Subcutaneous abdominal adipose tissue (tissue), 5 donors: ENCODE data around the gene SULT1C2.

Source experiments
- H3K27ac ChIP-seq: one replicate; pipeline ENCODE4 v1.7.0; 2013; ENCODE audit warnings: low read depth, mild to moderate bottlenecking, inconsistent platforms, low read length, moderate library complexity
- H3K27me3 ChIP-seq, 5 donors: one replicate each; pipeline ENCODE4 v1.7.0; 2013; ENCODE audit warnings: low read length in 5 of 5, inconsistent platforms in 1 of 5; ENCODE audit not compliant: control insufficient read depth in 5 of 5, insufficient read depth in 4 of 5
- H3K36me3 ChIP-seq, 5 donors: one replicate each; pipeline ENCODE4 v1.7.0; 2013; ENCODE audit warnings: low read length in 5 of 5; ENCODE audit not compliant: control insufficient read depth in 5 of 5, insufficient read depth in 5 of 5
- H3K4me1 ChIP-seq, 5 donors: one replicate each; pipeline ENCODE4 v1.7.0; 2013; ENCODE audit warnings: low read length in 5 of 5, mild to moderate bottlenecking in 3 of 5, moderate library complexity in 1 of 5; ENCODE audit not compliant: control insufficient read depth in 5 of 5, insufficient read depth in 5 of 5
- H3K4me3 ChIP-seq, 5 donors: one replicate each; pipeline ENCODE4 v1.7.0; 2013; ENCODE audit warnings: low read length in 5 of 5, low read depth in 1 of 5
- H3K9ac ChIP-seq, 5 donors: one replicate each; pipeline ENCODE4 v1.7.0; 2013; ENCODE audit warnings: low read length in 5 of 5, mild to moderate bottlenecking in 4 of 5, moderate library complexity in 3 of 5
- H3K9me3 ChIP-seq, 5 donors: one replicate each; pipeline ENCODE4 v1.7.0; 2013; ENCODE audit warnings: low read length in 5 of 5; ENCODE audit not compliant: control insufficient read depth in 5 of 5
- donor health status: healthy.
- donor health status: healthy.
- donor health status: healthy.
- donor health status: healthy.
- donor health status: healthy.

Gene SULT1C2

DNA sequence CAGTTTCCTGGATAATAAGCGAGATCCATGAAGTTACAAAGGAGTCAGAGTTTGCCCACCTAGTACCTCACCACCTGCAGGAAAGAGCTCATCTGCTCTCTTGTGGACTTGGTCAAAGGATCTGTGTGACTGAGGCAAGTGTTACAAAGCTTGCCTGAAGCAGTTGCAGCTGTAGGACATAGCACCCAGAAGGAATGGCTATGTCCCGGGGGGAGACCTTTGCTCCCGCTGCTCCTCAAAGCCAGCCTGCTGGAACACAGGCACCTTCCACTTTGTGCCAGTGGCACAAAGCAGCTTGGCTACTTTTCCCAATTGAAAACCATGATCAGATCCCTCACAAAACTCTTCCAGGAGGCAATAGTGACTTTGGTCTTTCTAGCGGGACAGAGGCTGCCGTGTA is 3.1 kb upstream of the SULT1C2 start:
- H3K4me1 ChIP-seq, result no peaks in the 10 kb centered on the region
- H3K36me3 ChIP-seq, result no peaks in the 10 kb centered on the region
- H3K9ac ChIP-seq, result no peak overlapping the region
- H3K9me3 ChIP-seq, result no peaks in the 10 kb centered on the region
- no peak overlapping the region for H3K27ac ChIP-seq
- H3K27me3 ChIP-seq, result no peaks in the 10 kb centered on the region
- no peak overlapping the region for H3K4me3 ChIP-seq

DNA sequence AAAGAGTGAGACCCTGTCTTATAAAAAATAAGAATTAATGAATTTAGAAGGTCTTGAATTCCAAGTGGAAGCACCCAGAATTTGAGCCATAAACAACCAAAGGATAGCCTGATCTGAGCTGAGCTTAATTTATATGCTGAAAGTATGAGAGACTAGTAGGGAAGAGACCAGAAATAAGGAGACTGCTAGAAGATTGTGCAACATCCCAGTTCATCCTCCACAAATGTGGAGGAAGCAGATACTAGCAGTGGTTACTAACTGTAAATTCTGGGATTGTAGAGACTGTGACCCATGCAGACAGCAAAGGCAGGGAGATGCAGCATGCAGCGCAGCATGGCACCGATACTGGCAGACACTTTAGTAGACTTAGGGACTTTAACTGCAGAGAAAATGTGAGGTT is 1.5 kb upstream of the SULT1C2 start:
- no peak overlapping the region for H3K27ac ChIP-seq
- H3K9ac ChIP-seq, result no peak overlapping the region
- no peaks in the 10 kb centered on the region for H3K9me3 ChIP-seq
- no peak overlapping the region for H3K4me3 ChIP-seq
- H3K27me3 ChIP-seq, result no peaks in the 10 kb centered on the region
- no peaks in the 10 kb centered on the region for H3K4me1 ChIP-seq
- no peaks in the 10 kb centered on the region for H3K36me3 ChIP-seq

DNA sequence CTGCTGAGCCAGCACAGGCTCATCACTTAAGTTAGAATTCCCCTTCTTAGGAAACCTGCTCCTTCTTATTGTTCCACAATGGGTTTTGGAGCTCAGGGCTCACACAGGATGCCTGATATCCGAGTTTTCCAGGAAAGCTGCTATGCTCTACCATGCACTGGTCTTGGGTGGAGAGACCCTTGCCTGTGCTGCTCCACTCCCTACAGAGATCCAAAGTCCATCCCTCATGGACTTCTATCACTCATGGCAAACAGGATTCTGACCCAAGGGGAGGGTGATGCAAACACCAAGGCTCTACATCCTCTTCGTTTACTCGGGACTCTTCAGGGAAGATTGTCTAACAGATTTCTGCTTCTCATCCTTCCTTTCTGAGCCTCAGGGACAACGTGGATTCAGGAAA is 5.2 kb downstream of the SULT1C2 start:
- no peak overlapping the region for H3K4me3 ChIP-seq
- no peaks in the 10 kb centered on the region for H3K9me3 ChIP-seq
- H3K36me3 ChIP-seq, result no peaks in the 10 kb centered on the region
- peaks cover 0 to 6% (median 0%) of the 10 kb centered on the region in 5 donors for H3K4me1 ChIP-seq
- no peak overlapping the region for H3K27ac ChIP-seq
- H3K9ac ChIP-seq, result no peak overlapping the region
- H3K27me3 ChIP-seq, result no peaks in the 10 kb centered on the region

DNA sequence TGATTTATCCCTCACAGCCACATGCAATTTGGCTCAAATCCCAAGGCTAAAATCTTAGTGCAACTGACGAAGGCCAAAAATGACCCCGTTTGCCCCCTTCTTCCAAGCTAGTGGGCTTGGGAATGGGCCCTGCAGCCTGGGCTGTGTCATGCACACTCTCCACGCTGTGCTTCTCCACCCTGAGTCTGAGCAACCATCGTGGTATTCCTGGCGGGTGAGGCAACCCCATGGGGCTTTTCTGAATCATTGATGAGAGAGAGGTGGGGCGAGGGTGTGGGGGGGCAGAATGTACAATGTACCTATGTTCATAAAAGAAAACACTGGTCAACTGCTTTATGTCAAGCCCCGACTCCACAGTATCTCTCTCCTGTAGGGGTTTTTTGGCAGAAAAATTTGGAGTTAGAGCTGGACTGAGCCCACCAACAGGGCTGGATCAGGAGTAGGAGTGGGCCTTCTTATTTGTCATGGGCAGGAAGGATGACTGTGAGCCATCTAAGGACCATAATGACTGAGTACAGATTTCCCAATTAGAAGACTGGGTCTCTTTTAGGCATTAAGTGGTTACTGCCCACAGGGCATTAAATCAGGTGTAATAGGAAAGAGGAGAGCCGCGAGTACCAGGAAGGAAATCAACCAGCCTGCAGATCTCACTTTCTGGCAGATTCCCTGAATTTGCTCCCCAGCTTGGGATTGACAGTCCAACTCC is 8.9 kb downstream of the SULT1C2 start:
- Histone ChIP-seq H3K9ac (no peak overlapping the region), H3K27me3 (no peaks in the 10 kb centered on the region), H3K36me3 (no peaks in the 10 kb centered on the region), H3K4me1 (peaks cover 0 to 6% (median 0%) of the 10 kb centered on the region in 5 donors), H3K27ac (no peak overlapping the region), H3K9me3 (no peaks in the 10 kb centered on the region), H3K4me3 (no peak overlapping the region)

DNA sequence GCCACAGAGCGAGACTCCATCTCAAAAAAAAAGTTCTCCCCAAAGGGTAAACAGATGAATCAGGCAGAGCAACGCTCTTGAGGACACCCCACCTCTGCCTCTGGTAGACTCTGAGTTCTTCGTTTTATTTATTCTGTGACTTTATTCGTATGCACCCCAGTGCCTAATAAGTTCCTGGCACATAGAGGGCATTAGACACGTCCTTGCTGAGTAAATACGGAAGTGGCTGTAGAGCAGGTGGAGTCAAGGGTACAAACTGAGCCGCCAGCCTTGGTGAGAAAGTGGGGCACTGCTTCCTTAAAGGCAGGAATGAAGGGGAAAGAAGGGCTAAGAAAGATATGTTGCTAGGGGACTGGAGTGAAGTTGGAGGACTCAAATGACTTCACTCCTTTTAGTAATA is 12.9 kb downstream of the SULT1C2 start:
- H3K36me3 ChIP-seq, result no peaks in the 10 kb centered on the region
- H3K27me3 ChIP-seq, result no peaks in the 10 kb centered on the region
- no peak overlapping the region for H3K27ac ChIP-seq
- H3K4me1 ChIP-seq, result peaks cover 0 to 10% (median 5%) of the 10 kb centered on the region in 5 donors
- no peaks in the 10 kb centered on the region for H3K9me3 ChIP-seq
- no peak overlapping the region for H3K9ac ChIP-seq
- H3K4me3 ChIP-seq, result no peak overlapping the region

DNA sequence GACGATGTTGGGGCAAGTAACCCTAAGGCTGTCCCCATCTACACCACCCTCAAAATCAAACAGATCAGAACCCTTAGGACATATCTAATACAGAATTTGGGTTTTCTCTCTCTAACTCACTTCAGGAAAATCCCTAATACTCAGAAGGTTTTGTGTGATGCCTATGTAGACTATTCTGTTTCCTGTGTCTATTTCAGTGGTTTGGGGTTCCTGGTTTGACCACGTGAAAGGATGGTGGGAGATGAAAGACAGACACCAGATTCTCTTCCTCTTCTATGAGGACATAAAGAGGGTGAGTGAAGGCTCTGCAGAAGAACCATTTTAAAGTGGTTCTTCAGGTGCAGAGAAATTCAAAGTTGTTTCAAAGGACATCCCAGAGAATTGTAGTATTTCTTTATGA is 16.3 kb downstream of the SULT1C2 start:
- H3K4me3 ChIP-seq, result no peak overlapping the region
- H3K36me3 ChIP-seq, result no peaks in the 10 kb centered on the region
- peaks cover 0 to 14% (median 0%) of the 10 kb centered on the region in 5 donors for H3K4me1 ChIP-seq
- H3K27me3 ChIP-seq, result no peaks in the 10 kb centered on the region
- H3K9me3 ChIP-seq, result no peaks in the 10 kb centered on the region
- H3K9ac ChIP-seq, result no peak overlapping the region
- no peak overlapping the region for H3K27ac ChIP-seq

DNA sequence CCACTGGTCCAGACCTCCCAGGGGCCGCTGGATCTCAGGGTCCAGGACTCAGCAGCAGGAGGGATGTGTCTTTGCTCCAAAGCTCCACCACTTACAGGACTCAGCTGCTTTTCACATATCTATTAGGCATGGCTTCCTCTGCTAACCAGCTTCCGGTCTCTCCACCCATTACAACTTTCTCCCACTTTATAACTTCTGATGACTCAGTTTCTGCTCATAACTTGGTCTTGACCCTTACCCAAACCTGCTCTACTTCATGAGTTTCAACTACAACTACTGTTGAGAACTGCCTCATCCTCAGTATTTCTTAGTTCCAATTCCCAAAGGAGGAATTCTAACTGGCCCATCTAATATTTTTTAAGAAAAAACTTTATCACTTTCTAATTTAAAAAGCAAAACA is 17.2 kb downstream of the SULT1C2 start:
- no peaks in the 10 kb centered on the region for H3K27me3 ChIP-seq
- no peak overlapping the region for H3K27ac ChIP-seq
- H3K9me3 ChIP-seq, result no peaks in the 10 kb centered on the region
- H3K36me3 ChIP-seq, result no peaks in the 10 kb centered on the region
- H3K4me1 ChIP-seq, result peaks cover 0 to 14% (median 0%) of the 10 kb centered on the region in 5 donors
- H3K9ac ChIP-seq, result no peak overlapping the region
- H3K4me3 ChIP-seq, result no peak overlapping the region

DNA sequence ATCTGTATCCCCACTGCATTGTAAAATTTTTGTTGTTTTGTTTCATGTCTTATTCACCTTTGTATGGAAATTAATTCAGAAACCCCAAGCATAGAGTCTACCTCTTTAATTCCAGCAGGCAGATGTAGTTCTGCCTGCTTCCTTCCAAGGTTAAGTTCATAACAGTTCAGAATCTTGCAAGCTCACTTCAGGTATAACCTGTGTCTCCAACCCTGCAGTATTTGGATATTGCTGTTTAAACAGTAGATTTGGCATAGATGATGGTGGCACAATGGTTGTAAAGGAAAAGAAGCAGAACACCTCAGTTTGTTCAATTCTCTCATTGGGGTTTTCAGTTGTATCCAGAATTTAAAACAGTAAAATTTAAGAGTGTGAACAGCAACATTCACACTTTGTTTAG is 21.2 kb downstream of the SULT1C2 start:
- no peak overlapping the region for H3K27ac ChIP-seq
- peaks cover 0 to 4% (median 0%) of the 10 kb centered on the region in 5 donors for H3K4me1 ChIP-seq
- H3K27me3 ChIP-seq, result no peaks in the 10 kb centered on the region
- H3K36me3 ChIP-seq, result no peaks in the 10 kb centered on the region
- H3K9me3 ChIP-seq, result no peaks in the 10 kb centered on the region
- no peak overlapping the region for H3K9ac ChIP-seq
- no peak overlapping the region for H3K4me3 ChIP-seq

DNA sequence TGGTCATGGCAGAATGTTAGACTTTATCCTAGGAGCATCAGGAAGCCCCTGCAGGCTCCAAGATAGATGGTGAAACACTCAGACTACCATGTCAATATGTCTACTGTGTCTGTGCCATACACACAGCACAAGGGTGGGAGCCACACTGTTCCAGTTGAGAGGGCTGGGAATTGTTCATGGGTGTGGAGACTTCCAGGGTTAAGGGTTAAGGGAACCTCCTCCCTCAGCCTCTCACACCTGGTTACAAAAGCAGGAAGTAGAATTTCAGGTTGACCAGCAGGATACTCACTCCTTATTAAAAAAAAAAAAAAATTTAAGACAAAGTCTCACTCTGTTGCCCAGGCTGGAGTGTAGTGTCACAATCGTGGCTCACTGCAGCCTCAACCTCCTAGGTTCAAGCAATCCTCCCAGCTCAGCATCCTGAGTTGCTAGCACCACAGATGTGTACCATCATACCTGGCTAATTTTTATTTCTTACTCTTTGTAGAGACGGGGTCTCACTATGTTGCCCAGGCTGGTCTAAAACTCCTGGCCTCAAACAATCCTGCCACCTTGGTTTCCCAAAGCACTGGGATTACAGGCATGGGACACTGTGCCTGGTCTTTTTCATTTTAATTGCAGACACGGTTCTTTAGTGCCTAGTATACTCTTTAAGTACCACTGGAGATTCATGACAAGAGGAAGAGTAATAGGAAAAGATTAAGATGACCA is 26.0 kb downstream of the SULT1C2 start:
- Histone ChIP-seq H3K4me3 (no peak overlapping the region), H3K27me3 (no peaks in the 10 kb centered on the region), H3K4me1 (peaks cover 3 to 8% (median 6%) of the 10 kb centered on the region in 5 donors), H3K9ac (no peak overlapping the region), H3K27ac (no peak overlapping the region), H3K36me3 (no peaks in the 10 kb centered on the region), H3K9me3 (no peaks in the 10 kb centered on the region)

DNA sequence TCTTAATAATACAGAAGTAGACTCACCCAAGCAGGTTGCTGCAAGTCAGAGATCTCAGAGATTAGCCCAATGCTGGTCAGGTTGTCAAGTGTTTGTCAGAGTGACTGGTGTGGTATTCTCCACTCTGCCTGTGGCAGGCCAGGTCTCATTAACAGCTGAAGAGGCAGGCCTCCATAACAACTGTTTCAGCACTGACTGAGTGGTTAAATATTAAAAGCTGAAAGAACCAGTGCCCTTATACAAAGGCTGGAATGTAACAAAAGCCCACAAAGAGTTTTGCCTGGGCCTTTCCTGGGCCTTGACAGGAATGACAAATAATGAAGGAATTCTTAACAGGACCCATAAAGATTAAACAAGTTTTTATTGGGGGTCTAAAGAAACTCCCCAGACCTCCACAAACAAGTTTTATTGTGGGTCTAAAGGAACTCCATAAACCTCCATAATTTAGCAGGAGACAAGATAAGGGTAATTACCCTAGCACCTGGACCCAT is 26.8 kb downstream of the SULT1C2 start:
- H3K27ac ChIP-seq, result no peak overlapping the region

More for the DNA sequence above, 26.8 kb downstream of the SULT1C2 start:
- no peak overlapping the region for H3K4me3 ChIP-seq
- peaks cover 3 to 8% (median 6%) of the 10 kb centered on the region in 5 donors for H3K4me1 ChIP-seq
- no peaks in the 10 kb centered on the region for H3K36me3 ChIP-seq
- no peaks in the 10 kb centered on the region for H3K27me3 ChIP-seq
- no peaks in the 10 kb centered on the region for H3K9me3 ChIP-seq
- H3K9ac ChIP-seq, result no peak overlapping the region
